Mesendoderm (in vitro differentiated cells): ENCODE measurements around the gene EFNB2.

Experiments used
- DNase-seq: peaks from one replicate; pipeline ENCODE4 v3.0.0; 2013
- H2AK5ac ChIP-seq: 2 replicates; pipeline ENCODE4 v1.6.1; 2013; ENCODE audit warnings: low read length, inconsistent platforms
- H2BK120ac ChIP-seq: 2 replicates; pipeline ENCODE4 v1.6.1; 2013; ENCODE audit warnings: low read depth, mild to moderate bottlenecking, low read length, moderate library complexity, mixed read lengths
- H2BK15ac ChIP-seq: replicated peaks from 2 replicates; pipeline ENCODE4 v1.6.1; 2013; ENCODE audit warnings: low read depth, mild to moderate bottlenecking, moderate library complexity
- H2BK5ac ChIP-seq: 2 replicates; pipeline ENCODE4 v1.6.1; 2013; ENCODE audit warnings: low read length, inconsistent platforms
- H3K18ac ChIP-seq: 2 replicates; pipeline ENCODE4 v1.6.1; 2013; ENCODE audit warnings: mild to moderate bottlenecking, low read length, mixed read lengths
- H3K23ac ChIP-seq: one replicate; pipeline ENCODE4 v1.6.1; 2013; ENCODE audit warnings: low read length
- H3K27ac ChIP-seq: 2 replicates; pipeline ENCODE4 v1.5.1; 2013; ENCODE audit warnings: low read depth, mild to moderate bottlenecking, inconsistent platforms, low read length, moderate library complexity
- H3K27me3 ChIP-seq: 2 replicates; pipeline ENCODE4 v1.6.1; 2013; ENCODE audit warnings: low read length, control low read depth, mild to moderate bottlenecking, inconsistent platforms; ENCODE audit not compliant: insufficient read depth, poor library complexity
- H3K36me3 ChIP-seq: 2 replicates; pipeline ENCODE4 v1.6.1; 2013; ENCODE audit warnings: low read length, inconsistent platforms; ENCODE audit not compliant: control insufficient read depth, insufficient read depth
- H3K4ac ChIP-seq: one replicate; pipeline ENCODE4 v1.6.1; 2013; ENCODE audit warnings: low read depth, mild to moderate bottlenecking, low read length, moderate library complexity
- H3K4me1 ChIP-seq: 2 replicates; pipeline ENCODE4 v1.6.1; 2013; ENCODE audit warnings: low read depth, low read length, inconsistent platforms; ENCODE audit not compliant: control insufficient read depth
- H3K4me2 ChIP-seq: 2 replicates; pipeline ENCODE4 v1.6.1; 2013; ENCODE audit warnings: low read length
- H3K4me3 ChIP-seq: 2 replicates; pipeline ENCODE4 v1.5.1; 2013; ENCODE audit warnings: mild to moderate bottlenecking, low read length
- H3K56ac ChIP-seq: one replicate; pipeline ENCODE4 v1.6.1; 2013; ENCODE audit warnings: low read length
- H3K79me1 ChIP-seq: 2 replicates; pipeline ENCODE4 v1.6.1; 2013; ENCODE audit warnings: low read length, inconsistent platforms
- H3K79me2 ChIP-seq: 2 replicates; pipeline ENCODE4 v1.6.1; 2013; ENCODE audit warnings: mild to moderate bottlenecking, low read length; ENCODE audit not compliant: control insufficient read depth, insufficient read depth
- H3K9ac ChIP-seq: 2 replicates; pipeline ENCODE4 v1.6.1; 2013; ENCODE audit warnings: low read length, inconsistent platforms
- H4K5ac ChIP-seq: one replicate; pipeline ENCODE4 v1.6.1; 2013; ENCODE audit warnings: low read length
- H4K8ac ChIP-seq: one replicate; pipeline ENCODE4 v1.6.1; 2013; ENCODE audit warnings: low read depth, mild to moderate bottlenecking, control low read depth, low read length, moderate library complexity
- WGBS: extraction: QIAGEN DNeasy Blood & Tissue Kit; methylation state at CpG from one replicate; pipeline ENCODE4 v1.1.7; 2013; ENCODE audit warnings: low lambda C conversion rate, missing lambda C conversion rate; ENCODE audit not compliant: insufficient coverage; ENCODE audit errors: extremely low coverage; 5-methylcytosine and 5-hydroxymethylcytosine counted together

EFNB2 gene

GRCh38 chr13:106449096-106449495 is 86.4 kb downstream of the EFNB2 start:
- H3K36me3 ChIP-seq, result no peaks in the 10 kb centered on the region
- WGBS, result no CpG with 5 or more reads among the region's 4 CpGs
- no peaks in the 10 kb centered on the region for H3K4me1 ChIP-seq

GRCh38 chr13:106445996-106446395 is 89.5 kb downstream of the EFNB2 start:
- H3K4me1 ChIP-seq, result no peaks in the 10 kb centered on the region

More at GRCh38 chr13:106449096-106449495, 86.4 kb downstream of the EFNB2 start:
- Histone ChIP-seq H3K79me1 (no peaks in the 10 kb centered on the region), H2BK5ac (no peak overlapping the region), H2AK5ac (no peak overlapping the region), H3K4me3 (no peak overlapping the region), H4K5ac (no peak overlapping the region), H2BK120ac (no peak overlapping the region), H2BK15ac (no peak overlapping the region), H4K8ac (no peak overlapping the region), H3K79me2 (no peaks in the 10 kb centered on the region), H3K27ac (no peak overlapping the region), H3K4ac (no peak overlapping the region), H3K23ac (no peak overlapping the region), H3K56ac (no peak overlapping the region), H3K27me3 (no peaks in the 10 kb centered on the region), H3K18ac (no peak overlapping the region), H3K9ac (no peak overlapping the region), H3K4me2 (no peak overlapping the region)
- no peak for DNase-seq

GRCh38 chr13:106443607-106444322 is 91.7 kb downstream of the EFNB2 start:
- no CpG with 5 or more reads among the region's 11 CpGs for WGBS
- Histone ChIP-seq H2AK5ac (no peak overlapping the region), H3K79me2 (no peaks in the 10 kb centered on the region), H3K56ac (no peak overlapping the region), H3K27ac (no peak overlapping the region), H2BK15ac (no peak overlapping the region), H4K8ac (no peak overlapping the region), H3K4me3 (no peak overlapping the region), H3K23ac (no peak overlapping the region), H4K5ac (no peak overlapping the region), H2BK5ac (no peak overlapping the region), H3K79me1 (no peaks in the 10 kb centered on the region), H3K4me2 (no peak overlapping the region), H3K27me3 (no peaks in the 10 kb centered on the region), H3K9ac (no peak overlapping the region), H3K4ac (no peak overlapping the region), H3K18ac (no peak overlapping the region), H3K36me3 (no peaks in the 10 kb centered on the region), H3K4me1 (no peaks in the 10 kb centered on the region), H2BK120ac (no peak overlapping the region)
- no peak for DNase-seq

More at GRCh38 chr13:106445996-106446395, 89.5 kb downstream of the EFNB2 start:
- no peak overlapping the region for H2AK5ac ChIP-seq
- no peak overlapping the region for H3K9ac ChIP-seq
- no peaks in the 10 kb centered on the region for H3K79me1 ChIP-seq
- DNase-seq, result no peak
- H2BK120ac ChIP-seq, result no peak overlapping the region
- H3K4me3 ChIP-seq, result no peak overlapping the region
- no peaks in the 10 kb centered on the region for H3K36me3 ChIP-seq
- no peak overlapping the region for H4K8ac ChIP-seq
- H3K79me2 ChIP-seq, result no peaks in the 10 kb centered on the region
- no peak overlapping the region for H3K27ac ChIP-seq
- H3K56ac ChIP-seq, result no peak overlapping the region
- no CpG with 5 or more reads among the region's 4 CpGs for WGBS
- no peak overlapping the region for H2BK5ac ChIP-seq
- no peak overlapping the region for H3K23ac ChIP-seq
- no peak overlapping the region for H4K5ac ChIP-seq
- no peak overlapping the region for H3K18ac ChIP-seq
- H2BK15ac ChIP-seq, result no peak overlapping the region
- H3K4me2 ChIP-seq, result no peak overlapping the region
- H3K4ac ChIP-seq, result no peak overlapping the region
- no peaks in the 10 kb centered on the region for H3K27me3 ChIP-seq

GRCh38 chr13:106440866-106441265 is 94.6 kb downstream of the EFNB2 start:
- H3K9ac ChIP-seq, result no peak overlapping the region
- no peaks in the 10 kb centered on the region for H3K79me1 ChIP-seq
- H3K4me2 ChIP-seq, result no peak overlapping the region
- no peaks in the 10 kb centered on the region for H3K4me1 ChIP-seq
- H3K18ac ChIP-seq, result no peak overlapping the region
- DNase-seq, result peak; percentile 84
- no CpG with 5 or more reads among the region's 2 CpGs for WGBS
- H3K27ac ChIP-seq, result no peak overlapping the region
- H3K23ac ChIP-seq, result no peak overlapping the region
- H3K79me2 ChIP-seq, result no peaks in the 10 kb centered on the region
- H3K56ac ChIP-seq, result no peak overlapping the region
- no peaks in the 10 kb centered on the region for H3K36me3 ChIP-seq
- no peak overlapping the region for H4K5ac ChIP-seq
- H2BK15ac ChIP-seq, result no peak overlapping the region
- H2AK5ac ChIP-seq, result no peak overlapping the region
- no peak overlapping the region for H2BK5ac ChIP-seq
- H3K4me3 ChIP-seq, result no peak overlapping the region
- H3K4ac ChIP-seq, result no peak overlapping the region
- H3K27me3 ChIP-seq, result no peaks in the 10 kb centered on the region
- no peak overlapping the region for H2BK120ac ChIP-seq
- no peak overlapping the region for H4K8ac ChIP-seq
